NB4 (cell line): ENCODE data around the gene SYNDIG1.

Source experiments
- DNase-seq: peaks from one replicate; pipeline ENCODE4 v3.0.0; 2010; ENCODE audit warnings: low read depth
- H3K4me3 ChIP-seq: one replicate; pipeline ENCODE4 v1.5.1; 2011; ENCODE audit warnings: mild to moderate bottlenecking, low read depth, low read length, moderate library complexity
- MYC ChIP-seq: IDR thresholded peaks from 2 replicates; pipeline ENCODE4 v1.6.1; 2011; ENCODE audit warnings: low read depth, low read length
- POLR2A ChIP-seq: IDR thresholded peaks from 2 replicates; pipeline ENCODE4 v1.6.1; 2011; ENCODE audit warnings: mild to moderate bottlenecking; ENCODE audit not compliant: insufficient read length; ENCODE audit errors: extremely low read depth
- TF ChIP-seq, protein P1 (sequence below): IDR thresholded peaks from 2 replicates; pipeline ENCODE4 v1.6.1; 2011; ENCODE audit warnings: low read depth, low read length
- TF ChIP-seq, protein P2 (sequence below): IDR thresholded peaks from one replicate; pipeline ENCODE4 v1.5.1; 2012; ENCODE audit warnings: low read depth, low read length

The SYNDIG1 gene

GRCh38 chr20:24521032-24521431 lies 51.6 kb downstream of the SYNDIG1 start:
- TF ChIP-seq, protein P1, sequence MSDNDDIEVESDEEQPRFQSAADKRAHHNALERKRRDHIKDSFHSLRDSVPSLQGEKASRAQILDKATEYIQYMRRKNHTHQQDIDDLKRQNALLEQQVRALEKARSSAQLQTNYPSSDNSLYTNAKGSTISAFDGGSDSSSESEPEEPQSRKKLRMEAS, result no peak
- no peak for TF ChIP-seq MYC
- TF ChIP-seq, protein P2, sequence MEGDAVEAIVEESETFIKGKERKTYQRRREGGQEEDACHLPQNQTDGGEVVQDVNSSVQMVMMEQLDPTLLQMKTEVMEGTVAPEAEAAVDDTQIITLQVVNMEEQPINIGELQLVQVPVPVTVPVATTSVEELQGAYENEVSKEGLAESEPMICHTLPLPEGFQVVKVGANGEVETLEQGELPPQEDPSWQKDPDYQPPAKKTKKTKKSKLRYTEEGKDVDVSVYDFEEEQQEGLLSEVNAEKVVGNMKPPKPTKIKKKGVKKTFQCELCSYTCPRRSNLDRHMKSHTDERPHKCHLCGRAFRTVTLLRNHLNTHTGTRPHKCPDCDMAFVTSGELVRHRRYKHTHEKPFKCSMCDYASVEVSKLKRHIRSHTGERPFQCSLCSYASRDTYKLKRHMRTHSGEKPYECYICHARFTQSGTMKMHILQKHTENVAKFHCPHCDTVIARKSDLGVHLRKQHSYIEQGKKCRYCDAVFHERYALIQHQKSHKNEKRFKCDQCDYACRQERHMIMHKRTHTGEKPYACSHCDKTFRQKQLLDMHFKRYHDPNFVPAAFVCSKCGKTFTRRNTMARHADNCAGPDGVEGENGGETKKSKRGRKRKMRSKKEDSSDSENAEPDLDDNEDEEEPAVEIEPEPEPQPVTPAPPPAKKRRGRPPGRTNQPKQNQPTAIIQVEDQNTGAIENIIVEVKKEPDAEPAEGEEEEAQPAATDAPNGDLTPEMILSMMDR, result no peak
- no peak for TF ChIP-seq POLR2A
- H3K4me3 ChIP-seq, result no peak overlapping the region
- DNase-seq, result no peak

DNA sequence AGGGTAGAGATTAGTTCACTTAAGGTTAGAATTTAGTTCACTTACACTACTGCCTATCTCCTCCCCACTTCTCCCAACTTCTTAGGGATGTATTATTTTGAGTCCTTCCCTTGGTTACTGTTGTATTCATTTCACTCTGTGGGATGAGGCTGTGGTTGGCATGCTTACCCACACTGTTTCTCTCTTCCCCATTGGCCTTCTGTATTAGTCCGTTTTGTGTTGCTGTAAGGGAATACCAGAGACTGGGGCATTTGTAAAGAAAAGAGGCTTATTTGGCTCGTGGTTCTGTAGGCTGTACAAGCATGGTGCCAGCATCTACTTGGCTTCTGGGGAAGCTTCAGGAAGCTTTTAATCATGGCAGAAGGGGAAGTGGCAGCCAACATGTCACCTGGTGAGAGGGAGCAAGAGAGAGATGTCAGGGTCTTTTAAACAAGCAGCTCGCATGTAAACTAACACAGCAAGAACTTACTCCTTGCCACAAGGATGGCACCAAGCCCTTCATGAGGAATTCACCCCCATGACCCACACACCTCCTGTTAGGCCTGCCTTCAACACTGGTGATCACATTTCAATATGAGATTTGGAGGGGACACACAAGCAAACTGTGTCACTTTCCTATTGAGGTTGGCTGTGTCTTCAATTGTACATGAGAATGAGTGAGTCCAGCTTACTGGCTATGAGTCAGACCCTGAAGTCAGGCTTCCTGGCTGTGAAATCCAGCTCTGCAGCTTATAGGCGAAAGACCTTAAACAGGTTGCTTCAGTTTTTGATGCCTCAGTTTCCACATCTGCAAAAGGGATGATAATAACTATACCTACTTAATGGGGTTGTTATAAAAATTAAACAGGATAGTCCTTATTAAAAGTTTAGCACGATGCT lies 53.3 kb downstream of the SYNDIG1 start:
- no peak for DNase-seq
- H3K4me3 ChIP-seq, result no peak overlapping the region
- no peak for TF ChIP-seq MYC
- TF ChIP-seq, protein P2, result no peak
- TF ChIP-seq, protein P1, result no peak
- no peak for TF ChIP-seq POLR2A

- TF ChIP-seq POLR2A (no peak), MYC (no peak)
- TF ChIP-seq, protein P2, result no peak
- TF ChIP-seq, protein P1, result no peak
- H3K4me3 ChIP-seq, result no peak overlapping the region
- DNase-seq, result no peak
These were observed 54.2 kb downstream of the SYNDIG1 start for GRCh38 chr20:24523661-24524060.

DNA sequence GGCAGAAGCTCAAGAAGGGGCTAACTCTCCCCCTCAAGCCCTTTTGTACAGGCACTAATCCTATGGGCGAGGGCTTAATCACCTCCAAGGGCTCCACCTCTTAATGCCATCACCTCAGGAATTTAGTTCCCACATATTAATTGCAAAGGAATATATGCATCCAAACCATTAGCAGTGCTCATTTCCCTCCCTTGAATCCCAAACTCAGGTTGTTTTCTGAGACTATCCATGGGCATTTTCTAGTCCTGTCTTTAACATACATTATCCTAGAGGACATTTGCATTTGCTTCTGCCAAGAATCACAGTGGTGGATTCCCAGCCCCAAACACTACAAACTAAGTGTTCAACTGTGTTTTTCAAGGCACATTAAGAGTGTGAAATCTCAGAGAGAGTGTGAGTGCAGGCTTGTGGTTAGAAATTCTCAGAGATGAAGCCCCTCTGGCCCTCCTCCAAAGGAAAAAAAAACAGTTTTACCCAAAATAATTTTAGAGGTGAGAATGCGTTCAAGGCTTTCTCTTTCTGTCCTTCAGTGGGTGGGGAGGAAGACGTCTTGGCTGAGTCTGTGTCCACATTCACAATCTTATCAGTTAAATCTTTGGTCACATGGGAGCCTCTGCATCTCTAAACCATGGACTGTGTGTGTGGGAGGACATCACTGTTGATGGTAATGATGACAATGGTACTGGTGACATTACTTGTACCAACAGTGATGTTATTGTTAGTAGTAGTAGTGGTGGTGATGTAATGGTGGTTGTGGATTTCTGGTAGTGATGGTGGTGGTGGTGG lies 59.3 kb downstream of the SYNDIG1 start:
- H3K4me3 ChIP-seq, result no peak overlapping the region
- TF ChIP-seq, protein P2, result no peak
- TF ChIP-seq, protein P1, result no peak
- TF ChIP-seq POLR2A (no peak), MYC (no peak)
- DNase-seq, result no peak

- TF ChIP-seq, protein P1, result no peak
- TF ChIP-seq MYC, result no peak
- TF ChIP-seq POLR2A, result no peak
- TF ChIP-seq, protein P2, result no peak
- H3K4me3 ChIP-seq, result no peak overlapping the region
- DNase-seq, result no peak
These were observed 59.9 kb downstream of the SYNDIG1 start for GRCh38 chr20:24529369-24529719.
